H9 (cell line): ENCODE measurements around the gene KRT9. TPM values are rescaled to one million over a fixed set of nuclear protein-coding genes. Genes with fewer than 3 reads are reported as not detected.

ENCODE experiments used
- DNase-seq: peaks from one replicate; pipeline ENCODE4 v3.0.0-alpha.2; 2017
- H2AFZ ChIP-seq: one replicate; pipeline ENCODE4 v1.6.1; 2013; ENCODE audit warnings: mild to moderate bottlenecking, low read length, control low read depth, moderate library complexity
- H2AK5ac ChIP-seq: 2 replicates; pipeline ENCODE4 v1.6.1; 2013; ENCODE audit warnings: low read length, control low read depth, mixed read lengths; ENCODE audit not compliant: insufficient read length
- H2BK120ac ChIP-seq: one replicate; pipeline ENCODE4 v1.6.1; 2013; ENCODE audit warnings: low read depth, mild to moderate bottlenecking, low read length, control low read depth, inconsistent platforms; ENCODE audit not compliant: poor library complexity, severe bottlenecking
- H2BK12ac ChIP-seq: 2 replicates; pipeline ENCODE4 v1.6.1; 2013; ENCODE audit warnings: low read length, control low read depth, mixed read lengths, low read depth; ENCODE audit not compliant: insufficient read length
- H2BK15ac ChIP-seq: 2 replicates; pipeline ENCODE4 v1.6.1; 2013; ENCODE audit warnings: low read depth, low read length, control low read depth
- H2BK20ac ChIP-seq: one replicate; pipeline ENCODE4 v1.6.1; 2013; ENCODE audit warnings: low read depth, mild to moderate bottlenecking, low read length, control low read depth, inconsistent platforms; ENCODE audit not compliant: poor library complexity, severe bottlenecking
- H2BK5ac ChIP-seq: 2 replicates; pipeline ENCODE4 v1.6.1; 2013; ENCODE audit warnings: low read length, control low read depth, mixed read lengths; ENCODE audit not compliant: insufficient read length
- H3K14ac ChIP-seq: 2 replicates; pipeline ENCODE4 v1.6.1; 2013; ENCODE audit warnings: low read length, control low read depth; ENCODE audit not compliant: insufficient read depth
- H3K18ac ChIP-seq: 2 replicates; pipeline ENCODE4 v1.6.1; 2013; ENCODE audit warnings: low read depth, mild to moderate bottlenecking, mixed read lengths, low read length, control low read depth; ENCODE audit not compliant: insufficient read length
- H3K23ac ChIP-seq: 2 replicates; pipeline ENCODE4 v1.6.1; 2013; ENCODE audit warnings: low read length, control low read depth, mixed read lengths, low read depth; ENCODE audit not compliant: insufficient read length
- H3K23me2 ChIP-seq: 2 replicates; pipeline ENCODE4 v1.6.1; 2013; ENCODE audit warnings: low read depth, mild to moderate bottlenecking, mixed read lengths, low read length, control low read depth; ENCODE audit not compliant: insufficient read length, poor library complexity, severe bottlenecking
- H3K27ac ChIP-seq: 2 replicates; pipeline ENCODE4 v1.5.1; 2013; ENCODE audit warnings: low read length, control low read depth, mixed read lengths, low read depth; ENCODE audit not compliant: insufficient read length
- H3K27me3 ChIP-seq: 2 replicates; pipeline ENCODE4 v1.6.1; 2013; ENCODE audit warnings: low read length, control low read depth, inconsistent platforms; ENCODE audit not compliant: insufficient read depth
- H3K4ac ChIP-seq: 2 replicates; pipeline ENCODE4 v1.6.1; 2013; ENCODE audit warnings: low read depth, mild to moderate bottlenecking, control low read depth, inconsistent platforms, low read length, moderate library complexity
- H3K4me1 ChIP-seq: 2 replicates; pipeline ENCODE4 v1.6.1; 2013; ENCODE audit warnings: low read length, control low read depth, inconsistent platforms; ENCODE audit not compliant: insufficient read depth
- H3K4me2 ChIP-seq: 2 replicates; pipeline ENCODE4 v1.6.1; 2013; ENCODE audit warnings: low read length, control low read depth, mixed read lengths; ENCODE audit not compliant: insufficient read length, insufficient read depth
- H3K56ac ChIP-seq: 2 replicates; pipeline ENCODE4 v1.6.1; 2013; ENCODE audit warnings: low read depth, mild to moderate bottlenecking, mixed read lengths, low read length, control low read depth; ENCODE audit not compliant: insufficient read length
- H3K79me1 ChIP-seq: 2 replicates; pipeline ENCODE4 v1.6.1; 2013; ENCODE audit warnings: low read depth, mild to moderate bottlenecking, moderate library complexity, low read length, control low read depth, inconsistent platforms; ENCODE audit not compliant: insufficient read depth, poor library complexity, severe bottlenecking
- H3K79me2 ChIP-seq: 2 replicates; pipeline ENCODE4 v1.6.1; 2013; ENCODE audit warnings: low read length, control low read depth, inconsistent platforms; ENCODE audit not compliant: insufficient read depth
- H3K9ac ChIP-seq: 2 replicates; pipeline ENCODE4 v1.6.1; 2013; ENCODE audit warnings: low read length, control low read depth, mixed read lengths; ENCODE audit not compliant: insufficient read length; ENCODE audit errors: extremely low read depth
- H3K9me3 ChIP-seq: one replicate; pipeline ENCODE4 v1.6.1; 2013; ENCODE audit warnings: low read depth, low read length, inconsistent platforms; ENCODE audit not compliant: control insufficient read depth
- H3T11ph ChIP-seq: one replicate; pipeline ENCODE4 v1.6.1; 2013; ENCODE audit warnings: mild to moderate bottlenecking, low read length, control low read depth, inconsistent platforms
- H4K20me1 ChIP-seq: one replicate; pipeline ENCODE4 v1.6.1; 2013; ENCODE audit not compliant: control insufficient read depth, insufficient read length, insufficient read depth
- H4K5ac ChIP-seq: 2 replicates; pipeline ENCODE4 v1.6.1; 2013; ENCODE audit warnings: low read depth, mild to moderate bottlenecking, mixed read lengths, low read length, control low read depth; ENCODE audit not compliant: insufficient read length
- H4K8ac ChIP-seq: replicated peaks from 2 replicates; pipeline ENCODE4 v1.6.1; 2013; ENCODE audit warnings: low read length, control low read depth, mixed read lengths, low read depth; ENCODE audit not compliant: insufficient read length
- H4K91ac ChIP-seq: 2 replicates; pipeline ENCODE4 v1.6.1; 2013; ENCODE audit warnings: low read depth, mild to moderate bottlenecking, moderate library complexity, mixed read lengths, low read length, control low read depth; ENCODE audit not compliant: insufficient read length
- H3K27ac Mint-ChIP-seq, 3 experiments: 2 replicates in 2 of 3; 3 replicates in 1 of 3; pipeline ENCODE4 v1.8.0; 2020 to 2021; ENCODE audit warnings: mixed read lengths in 3 of 3, mild to moderate bottlenecking in 1 of 3, moderate library complexity in 1 of 3
- H3K27me3 Mint-ChIP-seq: 2 replicates; pipeline ENCODE4 v1.8.0; 2021; ENCODE audit warnings: low read depth, mild to moderate bottlenecking, moderate library complexity, mixed read lengths
- H3K36me3 Mint-ChIP-seq, 3 experiments: 2 replicates in 2 of 3; 3 replicates in 1 of 3; pipeline ENCODE4 v1.8.0; 2020 to 2021; ENCODE audit warnings: low read depth in 3 of 3, mixed read lengths in 3 of 3; ENCODE audit not compliant: insufficient read depth in 1 of 3
- H3K4me1 Mint-ChIP-seq, 2 experiments: 2 replicates each; pipeline ENCODE4 v1.8.0; 2020; ENCODE audit warnings: mixed read lengths in 2 of 2
- H3K4me3 Mint-ChIP-seq, 2 experiments: 2 replicates in 1 of 2; 3 replicates in 1 of 2; pipeline ENCODE4 v1.8.0; 2020 to 2021; ENCODE audit warnings: mild to moderate bottlenecking in 2 of 2, mixed read lengths in 2 of 2, moderate library complexity in 1 of 2
- H3K9me3 Mint-ChIP-seq, 2 experiments: 2 replicates in 1 of 2; 3 replicates in 1 of 2; pipeline ENCODE4 v1.8.0; 2020; ENCODE audit warnings: mild to moderate bottlenecking in 2 of 2, mixed read lengths in 2 of 2, moderate library complexity in 1 of 2
- CTCF ChIP-seq: fragments of 200-600 bp; sonication (generic); conservative IDR thresholded peaks from 3 replicates; pipeline ENCODE4 v1.8.0; 2021; ENCODE audit warnings: antibody characterized with exemption, mild to moderate bottlenecking
- WGBS: extraction: QIAGEN DNeasy Blood & Tissue Kit; methylation state at CpG from one replicate; pipeline ENCODE4 v1.1.7; 2013; ENCODE audit warnings: missing lambda C conversion rate, low lambda C conversion rate, mixed read lengths; ENCODE audit not compliant: insufficient read length; ENCODE audit errors: extremely low coverage; 5-methylcytosine and 5-hydroxymethylcytosine counted together
- total RNA-seq: library from RNA; stranded (reverse); gene quantifications from 2 replicates; pipeline ENCODE4 v1.2.1, GENCODE V29; 2021

Gene KRT9
- total RNA-seq, 1 experiment from 2014 or later = not detected

- Mint-ChIP-seq H3K9me3 (no peaks in the 10 kb centered on the region), H3K27me3 (no peaks in the 10 kb centered on the region; the same call in none of the 2 replicates), H3K4me1 (peaks cover 38 to 49% of the 10 kb centered on the region in 2 experiments), H3K4me3 (no peak overlapping the region), H3K36me3 (peaks cover 25 to 43% (median 37%) of the 10 kb centered on the region in 3 experiments; a peak in 6 of 7 replicates), H3K27ac (peak overlapping the region in 2 of 3 experiments; percentile 82 to 83; a peak in 4 of 7 replicates)
- H3K9ac ChIP-seq = no peak overlapping the region
- H3K4me2 ChIP-seq = no peak overlapping the region
- H3K9me3 ChIP-seq = no peaks in the 10 kb centered on the region
- no peak overlapping the region for H3K18ac ChIP-seq
- H4K91ac ChIP-seq = no peak overlapping the region
- H2BK20ac ChIP-seq = no peak overlapping the region
- H3K14ac ChIP-seq = no peak overlapping the region
- no peak overlapping the region for H2BK120ac ChIP-seq
- no peak overlapping the region for H3K4ac ChIP-seq
- no peaks in the 10 kb centered on the region; the same call in 1 of the 2 replicates for H3K4me1 ChIP-seq
- no peak for DNase-seq
- no peak overlapping the region for H2BK15ac ChIP-seq
- no CpG with 5 or more reads among the region's 19 CpGs for WGBS
- no peak overlapping the region for H3K23ac ChIP-seq
- H3T11ph ChIP-seq = no peak overlapping the region
- no peak overlapping the region for H2AK5ac ChIP-seq
- H3K23me2 ChIP-seq = peaks cover 10% of the 10 kb centered on the region
- peaks cover 4% of the 10 kb centered on the region; the same call in 1 of the 2 replicates for H3K79me2 ChIP-seq
- H3K56ac ChIP-seq = no peak overlapping the region
- H2AFZ ChIP-seq = no peak overlapping the region
- no peaks in the 10 kb centered on the region for H4K20me1 ChIP-seq
- no peak overlapping the region for H4K5ac ChIP-seq
- no peak overlapping the region for H3K27ac ChIP-seq
- no peak overlapping the region for H2BK5ac ChIP-seq
- TF ChIP-seq CTCF = no peak
- H4K8ac ChIP-seq = no peak overlapping the region
- no peaks in the 10 kb centered on the region for H3K27me3 ChIP-seq
- H3K79me1 ChIP-seq = no peaks in the 10 kb centered on the region
- H2BK12ac ChIP-seq = no peak overlapping the region
Measured at GRCh38 chr17:41523787-41524186, 48.1 kb downstream of the KRT9 start.
